HepG2 (cell line): ENCODE data around the gene CABLES2. TPM values are rescaled to one million over a fixed set of nuclear protein-coding genes. Genes with fewer than 3 reads are reported as not detected.

Experiments used
- GATAD1 ChIP-seq: IDR thresholded peaks from 2 replicates; pipeline ENCODE4 v1.6.1; 2016; ENCODE audit warnings: missing genetic modification reagents, missing compliant biosample characterization
- IRF9 ChIP-seq: sonication (generic); formaldehyde crosslinking; IDR thresholded peaks from 2 replicates; pipeline ENCODE4 v1.8.0; 2022; ENCODE audit warnings: missing genetic modification reagents, mild to moderate bottlenecking, borderline replicate concordance
- MBNL3 ChIP-seq: fragments of 250-450 bp; sonication (Bioruptor Pico); conservative IDR thresholded peaks from 2 replicates; pipeline ENCODE4 v1.8.0; 2022; ENCODE audit warnings: mild to moderate bottlenecking, inconsistent platforms
- MEIS1 ChIP-seq: sonication (generic); formaldehyde crosslinking; IDR thresholded peaks from 2 replicates; pipeline ENCODE4 v1.9.0; 2021; ENCODE audit warnings: mild to moderate bottlenecking, missing genetic modification reagents, moderate library complexity, borderline replicate concordance
- MLX ChIP-seq: IDR thresholded peaks from 2 replicates; pipeline ENCODE4 v1.6.1; 2016
- NCOA5 ChIP-seq: sonication (generic); formaldehyde crosslinking; IDR thresholded peaks from 2 replicates; pipeline ENCODE4 v1.4.0; 2020; ENCODE audit warnings: missing genetic modification reagents
- NR2F2 ChIP-seq: IDR thresholded peaks from 2 replicates; pipeline ENCODE4 v1.6.1; 2012; ENCODE audit warnings: low read depth, inconsistent platforms, borderline replicate concordance
- SIN3A ChIP-seq: IDR thresholded peaks from 2 replicates; pipeline ENCODE4 v1.6.1; 2011; ENCODE audit warnings: low read depth, mild to moderate bottlenecking, control low read depth, low read length, borderline replicate concordance
- SMC3 ChIP-seq: IDR thresholded peaks from 2 replicates; pipeline ENCODE4 v1.6.1; 2011; ENCODE audit warnings: low read length, improper control_type of control experiment
- SUZ12 ChIP-seq: fragments of 150-350 bp; IDR thresholded peaks from 2 replicates; pipeline ENCODE4 v1.6.1; 2014; ENCODE audit warnings: low read depth, low read length
- TBL1XR1 ChIP-seq: fragments of 150-350 bp; IDR thresholded peaks from 2 replicates; pipeline ENCODE4 v1.6.1; 2014; ENCODE audit warnings: borderline replicate concordance, low read length; ENCODE audit not compliant: partially characterized antibody
- TEAD2 ChIP-seq: sonication (generic); formaldehyde crosslinking; IDR thresholded peaks from 2 replicates; pipeline ENCODE4 v1.9.0; 2021; ENCODE audit warnings: missing genetic modification reagents
- TOE1 ChIP-seq: sonication (generic); formaldehyde crosslinking; IDR thresholded peaks from 2 replicates; pipeline ENCODE4 v1.4.0; 2020; ENCODE audit warnings: mild to moderate bottlenecking, missing genetic modification reagents
- ZFP36L1 ChIP-seq: sonication (generic); formaldehyde crosslinking; IDR thresholded peaks from 2 replicates; pipeline ENCODE4 v1.8.0; 2022; ENCODE audit warnings: mild to moderate bottlenecking, missing genetic modification reagents, moderate library complexity
- ZIK1 ChIP-seq: sonication (generic); formaldehyde crosslinking; IDR thresholded peaks from 2 replicates; pipeline ENCODE4 v1.5.0; 2020; ENCODE audit warnings: mild to moderate bottlenecking, low read depth, missing genetic modification reagents, borderline replicate concordance
- ZNF292 ChIP-seq: sonication (generic); formaldehyde crosslinking; IDR thresholded peaks from 2 replicates; pipeline ENCODE4 v1.8.1; 2022; ENCODE audit warnings: mild to moderate bottlenecking, low read depth, missing genetic modification reagents, borderline replicate concordance
- ZNF30 ChIP-seq: sonication (generic); formaldehyde crosslinking; IDR thresholded peaks from 2 replicates; pipeline ENCODE4 v1.5.0; 2020; ENCODE audit warnings: mild to moderate bottlenecking, missing genetic modification reagents
- ZNF317 ChIP-seq: sonication (generic); formaldehyde crosslinking; IDR thresholded peaks from 2 replicates; pipeline ENCODE4 v1.5.0; 2020; ENCODE audit warnings: mild to moderate bottlenecking, missing genetic modification reagents
- ZNF441 ChIP-seq: sonication (generic); formaldehyde crosslinking; IDR thresholded peaks from 2 replicates; pipeline ENCODE4 v1.7.0; 2021; ENCODE audit warnings: missing genetic modification reagents, borderline replicate concordance
- ZNF484 ChIP-seq: sonication (generic); formaldehyde crosslinking; IDR thresholded peaks from 2 replicates; pipeline ENCODE4 v1.5.1; 2020; ENCODE audit warnings: mild to moderate bottlenecking, low read depth, missing genetic modification reagents, borderline replicate concordance
- ZNF704 ChIP-seq: sonication (generic); formaldehyde crosslinking; IDR thresholded peaks from 2 replicates; pipeline ENCODE4 v1.8.1; 2023; ENCODE audit warnings: mild to moderate bottlenecking, inconsistent platforms, moderate library complexity, missing genetic modification reagents, borderline replicate concordance
- ZNF839 ChIP-seq: sonication (generic); formaldehyde crosslinking; IDR thresholded peaks from 2 replicates; pipeline ENCODE4 v1.4.0; 2020; ENCODE audit warnings: missing genetic modification reagents, mild to moderate bottlenecking, borderline replicate concordance
- polyA plus RNA-seq, 8 experiments: library from polyadenylated mRNA; depleted of rRNA in 3 of 8; stranded (reverse) in 7 of 8; unstranded in 1 of 8; fragments of >200 nt; fragmentation: Illumina TruSeq in 4 of 8; extraction: Trizol in 4 of 8; gene quantifications; 2 replicates each; pipeline versions ENCODE4 v1.2.1 to v1.2.3, GENCODE V29; 2011 to 2016; ENCODE audit warnings: low read depth in 4 of 8, missing spikeins in 1 of 8, mixed read lengths in 1 of 8; ENCODE audit not compliant: insufficient read depth in 1 of 8
- total RNA-seq, 5 experiments: library from RNA; depleted of rRNA; stranded (reverse); fragments of >200 nt; fragmentation: Illumina TruSeq; extraction: Trizol; gene quantifications; 2 replicates each; pipeline ENCODE4 v1.2.3, GENCODE V29; 2016; ENCODE audit warnings: low read depth in 1 of 5
- TF ChIP-seq, protein P1 (sequence below): IDR thresholded peaks from 2 replicates; pipeline ENCODE4 v1.6.1; 2016; ENCODE audit warnings: missing compliant biosample characterization, missing genetic modification reagents, borderline replicate concordance
- TF ChIP-seq, protein P2 (sequence below): sonication (generic); formaldehyde crosslinking; IDR thresholded peaks from 2 replicates; pipeline ENCODE4 v1.5.0; 2020; ENCODE audit warnings: mild to moderate bottlenecking, missing genetic modification reagents

Gene CABLES2
- total and polyA plus RNA-seq, 2 of the 13 experiments (the other 11 are each of a cell fraction or from before 2014, with no cell fraction given) = 5.2 to 9.7 TPM

DNA sequence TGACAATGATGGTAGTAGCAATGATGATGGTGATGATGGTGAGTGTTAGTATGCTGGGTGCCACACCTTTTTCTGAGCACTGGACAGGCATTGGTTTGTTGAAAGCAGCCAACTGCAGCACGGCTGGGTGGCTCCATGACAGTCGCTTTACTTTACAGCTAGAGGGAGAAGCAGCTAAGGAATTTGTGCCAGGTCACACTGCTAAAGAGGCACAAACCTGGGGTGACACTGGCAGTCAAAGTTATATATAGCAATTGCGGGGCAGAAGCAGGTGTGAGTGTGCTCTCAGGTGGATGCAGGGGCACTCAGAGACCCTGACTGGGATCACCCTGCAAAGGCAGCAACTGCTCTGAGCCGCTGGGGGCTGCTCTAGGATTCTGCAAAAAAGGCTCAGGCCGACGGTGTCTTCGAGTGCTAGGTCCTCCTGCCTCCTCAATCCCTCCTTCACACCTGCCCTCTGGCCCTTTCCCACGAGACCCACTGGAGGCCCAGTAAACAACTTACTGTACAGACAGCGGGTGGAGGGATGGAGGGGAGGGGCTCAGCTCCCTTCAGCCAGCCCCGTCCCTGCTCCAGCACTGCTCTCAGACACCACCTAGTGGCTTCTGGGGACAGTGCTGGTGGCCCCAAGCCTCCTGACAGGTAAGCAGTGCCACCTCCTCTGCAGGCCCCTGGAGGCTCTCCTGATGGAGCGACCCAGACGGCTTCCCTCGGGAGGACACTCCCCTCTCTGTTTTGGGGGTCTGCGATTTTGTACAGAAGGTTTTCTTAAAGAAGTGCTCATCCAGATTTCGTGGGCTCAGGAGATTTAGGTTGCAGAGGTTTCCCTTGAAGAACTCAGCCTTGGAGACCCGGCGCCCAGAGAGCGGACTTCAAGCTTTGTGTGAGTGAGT, 24.5 kb downstream of the CABLES2 start (continued):
- TF ChIP-seq ZNF704 (CRISPR knock-in tag) (peak; percentile 93; the same call in 1 of the 2 replicates), MLX (0 out of 2 replicates have a peak, but pooled peaks have one; percentile 13), ZIK1 (CRISPR knock-in tag) (peak; percentile 44; the same call in 1 of the 2 replicates), MEIS1 (CRISPR knock-in tag) (peak; percentile 96), TEAD2 (CRISPR knock-in tag) (no peak), SMC3 (peak; percentile 94), MBNL3 (CRISPR knock-in tag) (no peak), ZNF317 (CRISPR knock-in tag) (no peak), NCOA5 (CRISPR knock-in tag) (no peak), SUZ12 (no peak), TBL1XR1 (peak; percentile 35), ZNF30 (CRISPR knock-in tag) (no peak), IRF9 (no peak), ZNF441 (CRISPR knock-in tag) (no peak), ZNF839 (CRISPR knock-in tag) (no peak), ZFP36L1 (CRISPR knock-in tag) (no peak), ZNF484 (no peak), NR2F2 (peak; percentile 31; the same call in 1 of the 2 replicates), TOE1 (no peak), SIN3A (peak; percentile 36; the same call in 1 of the 2 replicates), ZNF292 (no peak), GATAD1 (CRISPR knock-in tag) (peak; percentile 75)
- TF ChIP-seq, protein P1, sequence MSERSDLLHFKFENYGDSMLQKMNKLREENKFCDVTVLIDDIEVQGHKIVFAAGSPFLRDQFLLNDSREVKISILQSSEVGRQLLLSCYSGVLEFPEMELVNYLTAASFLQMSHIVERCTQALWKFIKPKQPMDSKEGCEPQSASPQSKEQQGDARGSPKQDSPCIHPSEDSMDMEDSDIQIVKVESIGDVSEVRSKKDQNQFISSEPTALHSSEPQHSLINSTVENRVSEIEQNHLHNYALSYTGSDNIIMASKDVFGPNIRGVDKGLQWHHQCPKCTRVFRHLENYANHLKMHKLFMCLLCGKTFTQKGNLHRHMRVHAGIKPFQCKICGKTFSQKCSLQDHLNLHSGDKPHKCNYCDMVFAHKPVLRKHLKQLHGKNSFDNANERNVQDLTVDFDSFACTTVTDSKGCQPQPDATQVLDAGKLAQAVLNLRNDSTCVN (CRISPR knock-in tag) = peak; percentile 72; the same call in 1 of the 2 replicates
- TF ChIP-seq, protein P2, sequence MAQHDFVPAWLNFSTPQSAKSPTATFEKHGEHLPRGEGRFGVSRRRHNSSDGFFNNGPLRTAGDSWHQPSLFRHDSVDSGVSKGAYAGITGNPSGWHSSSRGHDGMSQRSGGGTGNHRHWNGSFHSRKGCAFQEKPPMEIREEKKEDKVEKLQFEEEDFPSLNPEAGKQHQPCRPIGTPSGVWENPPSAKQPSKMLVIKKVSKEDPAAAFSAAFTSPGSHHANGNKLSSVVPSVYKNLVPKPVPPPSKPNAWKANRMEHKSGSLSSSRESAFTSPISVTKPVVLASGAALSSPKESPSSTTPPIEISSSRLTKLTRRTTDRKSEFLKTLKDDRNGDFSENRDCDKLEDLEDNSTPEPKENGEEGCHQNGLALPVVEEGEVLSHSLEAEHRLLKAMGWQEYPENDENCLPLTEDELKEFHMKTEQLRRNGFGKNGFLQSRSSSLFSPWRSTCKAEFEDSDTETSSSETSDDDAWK = no peak
